CD4-positive, alpha-beta T cell (primary cell): ENCODE results near the gene SMYD3. TPM values are rescaled to one million over a fixed set of nuclear protein-coding genes. Genes with fewer than 3 reads are reported as not detected.

ENCODE experiments used
- ATAC-seq: fragments of 200-7000 bp; cut with Tn5 transposase; one replicate; pipeline ENCODE4 v1.10.0; 2022; ENCODE audit warnings: mild to moderate bottlenecking; ENCODE audit not compliant: poor library complexity
- CTCF ChIA-PET: fragments of 350-600 bp; sonication (Branson Sonifier 250); formaldehyde crosslinking; loops from one replicate; lab custom pipeline; 2021; ENCODE audit warnings: antibody characterized with exemption, inconsistent platforms; lab: Charles Lee
- POLR2A ChIA-PET: fragments of 350-600 bp; sonication (Branson Sonifier 250); formaldehyde crosslinking; loops from one replicate; lab custom pipeline; 2021; ENCODE audit warnings: antibody characterized with exemption, inconsistent platforms; lab: Charles Lee
- DNase-seq, 14 experiments: peaks; one replicate each; pipeline ENCODE4 v3.0.0-alpha.2; 2013 to 2020; ENCODE audit warnings: mixed read lengths in 2 of 14
- H3K27ac ChIP-seq, 2 donors: one replicate each; pipeline versions ENCODE4 v1.5.1 to v1.7.0; 2013; ENCODE audit warnings: low read length in 2 of 2, low read depth in 1 of 2, mild to moderate bottlenecking in 1 of 2
- H3K27me3 ChIP-seq, 2 experiments: 1 replicate in 1 of 2; 2 replicates in 1 of 2; pipeline versions ENCODE4 v1.6.1 to v1.7.0; 2013; ENCODE audit warnings: low read length in 2 of 2, control low read depth in 1 of 2, mild to moderate bottlenecking in 1 of 2, moderate library complexity in 1 of 2; ENCODE audit not compliant: insufficient read depth in 2 of 2, control insufficient read depth in 1 of 2
- H3K36me3 ChIP-seq: one replicate; pipeline ENCODE4 v1.6.1; 2013; ENCODE audit warnings: low read length, control low read depth; ENCODE audit not compliant: insufficient read depth
- H3K4me1 ChIP-seq: one replicate; pipeline ENCODE4 v1.6.1; 2013; ENCODE audit warnings: low read length, control low read depth; ENCODE audit not compliant: insufficient read depth
- H3K4me3 ChIP-seq: one replicate; pipeline ENCODE4 v1.5.1; 2013; ENCODE audit warnings: mild to moderate bottlenecking, low read length, moderate library complexity
- H3K9me3 ChIP-seq, 2 experiments: 1 replicate in 1 of 2; 2 replicates in 1 of 2; pipeline versions ENCODE4 v1.6.1 to v1.7.0; 2013; ENCODE audit warnings: low read length in 2 of 2, mild to moderate bottlenecking in 2 of 2, control low read depth in 1 of 2, moderate library complexity in 1 of 2; ENCODE audit not compliant: control insufficient read depth in 1 of 2, insufficient read depth in 1 of 2
- H3K27ac Mint-ChIP-seq: one replicate; pipeline ENCODE4 v1.8.0; 2020; ENCODE audit warnings: mixed read lengths
- H3K27me3 Mint-ChIP-seq: one replicate; pipeline ENCODE4 v1.8.0; 2021; ENCODE audit warnings: mixed read lengths
- H3K36me3 Mint-ChIP-seq: one replicate; pipeline ENCODE4 v1.8.0; 2021; ENCODE audit warnings: low read depth, mixed read lengths
- H3K4me1 Mint-ChIP-seq: one replicate; pipeline ENCODE4 v1.8.0; 2021; ENCODE audit warnings: low read depth, mixed read lengths
- H3K4me3 Mint-ChIP-seq: one replicate; pipeline ENCODE4 v1.8.0; 2020; ENCODE audit warnings: mild to moderate bottlenecking, mixed read lengths
- H3K9me3 Mint-ChIP-seq: one replicate; pipeline ENCODE4 v1.8.0; 2020; ENCODE audit warnings: mixed read lengths
- CTCF ChIP-seq: fragments of 200-600 bp; IDR thresholded peaks from one replicate; pipeline ENCODE4 v1.8.0; 2022; ENCODE audit warnings: antibody characterized with exemption, mild to moderate bottlenecking
- intact Hi-C, 2 experiments: fragments of 100-400 bp; cut with DNase I in 1 of 2; cut with micrococcal nuclease in 1 of 2; formaldehyde crosslinking; loops; one replicate each; pipeline versions ENCODE4 v1.15.1 to v1.9.0; 2023 to 2025; cut with DNase I, micrococcal nuclease
- total RNA-seq, 174 experiments: library from RNA in 2 of 174; stranded (reverse) in 2 of 174; gene quantifications; one replicate each; pipeline ENCODE4 v1.2.3 and lab custom pipeline; 2021 to 2026

The SMYD3 gene
- total RNA-seq, 2 experiments from 2014 or later = 18.8 to 19.6 TPM

GRCh38 chr1:246416261-246416660, 90.8 kb downstream of the SMYD3 start:
- ChIA-PET CTCF (no interaction called here), POLR2A (interaction anchor here (0.6 kb wide), 1 partner anchor 629 kb away, joined by 4 read pairs; no protein-coding TSS in a partner anchor)
- intact Hi-C loops = no loop called here
- H3K27ac ChIP-seq = no peak overlapping the region
- DNase-seq (no peak), ATAC-seq (no peak)
- no peak overlapping the region for H3K4me3 ChIP-seq
- H3K27me3 ChIP-seq = no peaks in the 10 kb centered on the region
- Mint-ChIP-seq H3K36me3 (peaks cover 68% of the 10 kb centered on the region), H3K27ac (no peak overlapping the region), H3K9me3 (peaks cover 13% of the 10 kb centered on the region), H3K4me3 (no peak overlapping the region), H3K27me3 (no peaks in the 10 kb centered on the region), H3K4me1 (peaks cover 4% of the 10 kb centered on the region)
- peaks cover 0 to 8% of the 10 kb centered on the region in 2 experiments for H3K9me3 ChIP-seq
- no peaks in the 10 kb centered on the region for H3K4me1 ChIP-seq
- TF ChIP-seq CTCF = no peak
- H3K36me3 ChIP-seq = no peaks in the 10 kb centered on the region

GRCh38 chr1:246415028-246415427, 92.1 kb downstream of the SMYD3 start:
- intact Hi-C loops = no loop called here
- no peaks in the 10 kb centered on the region for H3K4me1 Mint-ChIP-seq
- Histone ChIP-seq H3K27me3 (no peaks in the 10 kb centered on the region), H3K9me3 (peaks cover 0 to 8% of the 10 kb centered on the region in 2 experiments), H3K4me1 (no peaks in the 10 kb centered on the region), H3K36me3 (no peaks in the 10 kb centered on the region), H3K27ac (no peak overlapping the region), H3K4me3 (no peak overlapping the region)
- peaks cover 60% of the 10 kb centered on the region for H3K36me3 Mint-ChIP-seq
- no peak overlapping the region for H3K27ac Mint-ChIP-seq
- H3K27me3 Mint-ChIP-seq = no peaks in the 10 kb centered on the region
- TF ChIP-seq CTCF = no peak
- ATAC-seq (no peak), DNase-seq (no peak)
- H3K9me3 Mint-ChIP-seq = peaks cover 13% of the 10 kb centered on the region
- ChIA-PET CTCF (no interaction called here), POLR2A (no interaction called here)
- no peak overlapping the region for H3K4me3 Mint-ChIP-seq

- Mint-ChIP-seq H3K27ac (no peak overlapping the region), H3K4me1 (no peaks in the 10 kb centered on the region), H3K4me3 (no peak overlapping the region), H3K27me3 (no peaks in the 10 kb centered on the region), H3K36me3 (peaks cover 45% of the 10 kb centered on the region), H3K9me3 (peaks cover 9% of the 10 kb centered on the region)
- ATAC-seq = no peak
- Histone ChIP-seq H3K36me3 (no peaks in the 10 kb centered on the region), H3K27me3 (no peaks in the 10 kb centered on the region), H3K9me3 (peaks cover 0 to 4% of the 10 kb centered on the region in 2 experiments), H3K27ac (no peak overlapping the region), H3K4me1 (no peaks in the 10 kb centered on the region), H3K4me3 (no peak overlapping the region)
- ChIA-PET POLR2A (no interaction called here), CTCF (interaction anchor here (1.0 kb wide), 1 partner anchor 46 kb away, joined by 4 read pairs; no protein-coding TSS in a partner anchor)
- TF ChIP-seq CTCF = no peak
- intact Hi-C loops = no loop called here
- no peak for DNase-seq
Observed at GRCh38 chr1:246413430-246413829, 93.6 kb downstream of the SMYD3 start.
